Endodermal cell (in vitro differentiated cells): ENCODE data around the gene TTC34. TPM values are rescaled to one million over a fixed set of nuclear protein-coding genes. Genes with fewer than 3 reads are reported as not detected.

Experiments used
- DNase-seq: peaks from one replicate; pipeline ENCODE4 v3.0.0-alpha.2; 2017
- H3K27ac ChIP-seq: 2 replicates; pipeline ENCODE4 v1.5.1; 2013; ENCODE audit warnings: mild to moderate bottlenecking, low read depth, low read length, moderate library complexity
- H3K27me3 ChIP-seq: 2 replicates; pipeline ENCODE4 v1.6.1; 2013; ENCODE audit warnings: mild to moderate bottlenecking, low read length, moderate library complexity; ENCODE audit not compliant: insufficient read depth, control insufficient read depth, poor library complexity, severe bottlenecking
- H3K36me3 ChIP-seq: 2 replicates; pipeline ENCODE4 v1.7.0; 2013; ENCODE audit warnings: mild to moderate bottlenecking, low read length, moderate library complexity; ENCODE audit not compliant: control insufficient read depth, insufficient read depth
- H3K4me1 ChIP-seq: one replicate; pipeline ENCODE4 v1.7.0; 2013; ENCODE audit warnings: low read length; ENCODE audit not compliant: control insufficient read depth, insufficient read depth
- H3K4me3 ChIP-seq: 2 replicates; pipeline ENCODE4 v1.5.1; 2013; ENCODE audit warnings: mild to moderate bottlenecking, low read length, moderate library complexity
- H3K9ac ChIP-seq: 2 replicates; pipeline ENCODE4 v1.6.1; 2013; ENCODE audit warnings: mild to moderate bottlenecking, low read length, moderate library complexity; ENCODE audit not compliant: poor library complexity, severe bottlenecking; ENCODE audit errors: extremely low read depth
- H3K9me3 ChIP-seq: 2 replicates; pipeline ENCODE4 v1.6.1; 2013; ENCODE audit warnings: mild to moderate bottlenecking, low read length, moderate library complexity; ENCODE audit not compliant: control insufficient read depth
- H3K27ac Mint-ChIP-seq: 2 replicates; pipeline ENCODE4 v1.8.0; 2020; ENCODE audit warnings: mixed read lengths
- H3K27me3 Mint-ChIP-seq: 2 replicates; pipeline ENCODE4 v1.8.0; 2021; ENCODE audit warnings: mild to moderate bottlenecking, mixed read lengths; ENCODE audit not compliant: insufficient read depth
- H3K36me3 Mint-ChIP-seq: 2 replicates; pipeline ENCODE4 v1.8.0; 2020; ENCODE audit warnings: low read depth, mixed read lengths
- H3K4me1 Mint-ChIP-seq: 2 replicates; pipeline ENCODE4 v1.8.0; 2020; ENCODE audit warnings: mixed read lengths
- H3K4me3 Mint-ChIP-seq: 2 replicates; pipeline ENCODE4 v1.8.0; 2020; ENCODE audit warnings: mild to moderate bottlenecking, moderate library complexity, mixed read lengths
- H3K9me3 Mint-ChIP-seq: 2 replicates; pipeline ENCODE4 v1.8.0; 2020; ENCODE audit warnings: mild to moderate bottlenecking, mixed read lengths
- CTCF ChIP-seq: fragments of 200-600 bp; sonication (generic); conservative IDR thresholded peaks from 2 replicates; pipeline ENCODE4 v1.5.0; 2021; ENCODE audit warnings: antibody characterized with exemption, mild to moderate bottlenecking
- WGBS, 2 experiments: methylation state at CpG; one replicate each; pipeline versions ENCODE4 v1.1.5 to v1.1.7; 2013; ENCODE audit warnings: missing lambda C conversion rate in 2 of 2, mixed read lengths in 1 of 2; ENCODE audit not compliant: insufficient coverage in 1 of 2, insufficient read length in 1 of 2; 5-methylcytosine and 5-hydroxymethylcytosine counted together
- total RNA-seq, 2 donors: library from RNA; stranded (reverse); fragmentation: NEBNext Ultra II Directional in 1 of 2; extraction: Animal tissue kit (Norgen Biotek cat#: 25700) in 1 of 2; gene quantifications; 2 replicates in 1 of 2; 3 replicates in 1 of 2; pipeline ENCODE4 v1.2.1, GENCODE V29; 2021

Gene TTC34
- total RNA-seq, 2 donors from 2014 or later = 2.4 to 3.1 TPM

DNA sequence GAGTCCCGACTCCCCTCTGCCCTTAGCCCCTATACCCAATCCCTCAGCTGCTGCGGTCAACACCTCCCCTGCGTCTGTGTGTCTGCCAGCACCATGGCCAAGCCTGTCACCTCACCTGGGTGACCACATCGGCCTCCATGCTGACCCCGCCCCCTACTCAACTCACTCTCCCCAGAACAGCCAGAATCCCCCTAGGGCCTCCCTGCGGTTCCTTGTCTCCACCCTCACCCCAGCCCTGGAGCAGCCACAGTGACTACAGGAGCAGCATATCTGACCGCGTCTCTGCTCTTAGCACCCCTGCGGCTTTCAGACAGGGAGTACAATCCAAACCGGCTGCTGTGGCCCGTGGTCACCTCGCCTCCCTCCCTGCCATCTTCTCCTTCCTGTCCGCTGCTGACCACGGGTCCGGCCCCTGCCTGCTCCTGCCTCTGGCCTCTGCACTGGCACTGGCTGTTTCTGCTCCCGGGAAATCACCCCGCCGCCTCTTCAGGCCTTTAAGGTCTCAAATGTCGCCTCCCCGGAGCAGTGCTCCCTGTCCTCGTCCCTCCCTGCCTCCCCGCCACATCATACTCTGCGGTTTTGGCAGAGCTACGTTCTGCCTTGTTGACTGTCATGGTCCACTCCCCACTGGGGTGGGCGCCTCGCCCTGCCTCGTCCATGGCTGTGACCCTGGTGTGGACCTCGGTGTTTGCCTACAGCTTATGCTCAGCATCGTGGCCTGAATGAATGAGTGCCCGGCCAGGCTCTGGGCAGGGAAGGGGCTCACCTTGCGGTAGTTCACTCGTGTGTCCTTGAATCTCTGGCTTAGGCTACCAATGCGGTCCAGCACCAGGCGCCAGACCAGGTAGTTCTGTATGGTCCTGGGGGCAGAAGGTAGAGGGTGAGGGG lies 203.8 kb downstream of the TTC34 start:
- H3K36me3 ChIP-seq = no peaks in the 10 kb centered on the region
- peaks cover 7% of the 10 kb centered on the region for H3K9me3 Mint-ChIP-seq
- no peak overlapping the region for H3K27ac Mint-ChIP-seq
- no peak overlapping the region for H3K4me3 Mint-ChIP-seq
- no peaks in the 10 kb centered on the region for H3K27me3 ChIP-seq
- no peak overlapping the region for H3K4me3 ChIP-seq
- no peak overlapping the region for H3K27ac ChIP-seq
- no peaks in the 10 kb centered on the region for H3K9me3 ChIP-seq
- TF ChIP-seq CTCF = no peak
- H3K4me1 ChIP-seq = no peaks in the 10 kb centered on the region
- H3K9ac ChIP-seq = no peak overlapping the region
- no peaks in the 10 kb centered on the region for H3K36me3 Mint-ChIP-seq
- peak; percentile 42 for DNase-seq
- peaks cover 2% of the 10 kb centered on the region for H3K4me1 Mint-ChIP-seq
- H3K27me3 Mint-ChIP-seq = peaks cover under 1% of the 10 kb centered on the region
- WGBS, 2 experiments = 83 to 84% methylated on average over 30 to 34 of the region's 34 CpGs

DNA sequence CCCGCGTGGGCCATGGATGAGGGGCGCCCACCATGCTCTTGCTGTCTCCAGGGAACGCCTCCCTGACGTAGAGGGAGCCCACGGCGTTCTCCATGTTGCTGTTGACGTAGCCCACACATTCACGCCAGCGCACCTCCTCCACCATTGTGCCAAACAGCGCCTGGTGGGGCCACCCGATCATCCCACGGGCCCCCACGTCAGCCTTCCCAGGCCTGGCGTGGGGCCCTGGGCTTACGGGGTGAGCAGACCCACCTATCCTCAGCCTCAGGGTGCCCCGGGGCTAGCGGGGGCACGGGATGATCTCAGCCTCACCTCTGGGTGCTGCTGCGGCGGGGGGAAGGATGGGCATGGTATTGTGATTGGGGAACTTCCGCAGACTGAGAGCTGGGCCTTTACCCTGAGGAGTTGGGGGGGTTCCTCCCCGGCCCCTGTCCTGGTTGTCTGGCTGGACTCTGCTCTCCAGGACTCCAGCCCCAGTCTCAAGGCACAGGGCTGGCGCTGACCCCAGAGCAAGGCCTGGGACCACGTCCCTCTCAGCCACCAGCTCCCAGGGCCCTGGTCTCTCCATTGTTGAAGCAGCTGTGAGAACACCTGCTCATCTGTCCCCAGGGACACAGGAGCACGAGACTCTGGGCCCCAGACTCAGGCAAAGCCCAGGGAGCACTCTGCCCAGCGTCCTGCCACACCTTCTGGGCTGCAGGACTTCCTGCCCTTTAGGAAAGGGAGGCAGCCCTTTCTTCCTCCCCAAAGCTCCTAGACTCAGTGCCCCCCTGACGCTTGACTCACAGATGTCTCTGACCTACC lies 204.8 kb downstream of the TTC34 start:
- Mint-ChIP-seq H3K9me3 (peaks cover 10% of the 10 kb centered on the region), H3K4me1 (peaks cover 2% of the 10 kb centered on the region), H3K4me3 (no peak overlapping the region), H3K27ac (no peak overlapping the region), H3K27me3 (peaks cover 2% of the 10 kb centered on the region), H3K36me3 (no peaks in the 10 kb centered on the region)
- Histone ChIP-seq H3K27me3 (no peaks in the 10 kb centered on the region), H3K27ac (no peak overlapping the region), H3K36me3 (no peaks in the 10 kb centered on the region), H3K9ac (no peak overlapping the region), H3K4me3 (no peak overlapping the region), H3K4me1 (no peaks in the 10 kb centered on the region), H3K9me3 (no peaks in the 10 kb centered on the region)
- peak; percentile 32 for DNase-seq
- TF ChIP-seq CTCF = no peak
- WGBS, 2 experiments = 92 to 97% methylated on average over 13 to 28 of the region's 28 CpGs

DNA sequence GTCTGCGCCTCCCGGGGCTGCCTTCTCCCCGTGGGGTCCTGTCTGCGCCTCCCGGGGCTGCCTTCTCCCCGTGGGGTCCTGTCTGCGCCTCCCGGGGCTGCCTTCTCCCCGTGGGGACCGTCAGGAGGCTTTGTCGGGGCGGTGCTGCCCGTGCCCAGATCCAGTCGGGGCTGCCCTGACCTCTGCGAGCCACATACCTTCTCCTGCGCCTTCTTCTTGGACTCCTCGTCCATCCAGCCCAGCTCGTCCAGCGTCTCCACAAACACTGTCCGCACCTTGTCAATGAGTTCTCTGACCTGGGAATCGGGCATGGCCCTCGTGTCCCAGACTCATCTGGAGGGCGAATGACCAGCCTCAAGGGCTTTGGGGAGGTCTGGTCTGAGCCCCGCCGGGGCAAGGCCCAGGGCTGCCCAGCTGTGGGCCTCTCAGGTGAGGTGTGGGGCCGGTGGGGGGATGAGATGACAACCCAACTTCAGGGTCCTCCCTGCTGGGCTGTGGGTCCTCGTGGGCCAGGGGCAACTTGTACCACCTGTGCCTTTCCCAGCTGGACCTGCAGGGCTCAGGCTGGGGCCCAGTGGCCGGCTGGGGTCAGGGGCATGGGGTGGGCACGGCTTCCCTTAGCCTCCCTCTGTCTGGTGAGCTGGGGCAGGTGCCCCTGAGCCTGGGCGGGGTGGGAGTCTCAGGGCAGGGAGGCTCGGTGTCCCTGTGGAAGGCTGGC lies 205.5 kb downstream of the TTC34 start:
- Mint-ChIP-seq H3K27ac (no peak overlapping the region), H3K4me3 (no peak overlapping the region), H3K4me1 (peaks cover 2% of the 10 kb centered on the region), H3K36me3 (peaks cover 3% of the 10 kb centered on the region), H3K9me3 (peaks cover 17% of the 10 kb centered on the region), H3K27me3 (peaks cover 2% of the 10 kb centered on the region)
- no peak overlapping the region for H3K27ac ChIP-seq
- no peak overlapping the region for H3K4me3 ChIP-seq
- WGBS, 2 experiments = 89 to 94% methylated on average over 16 to 31 of the region's 31 CpGs
- peak; percentile 38 for DNase-seq
- H3K9me3 ChIP-seq = no peaks in the 10 kb centered on the region
- H3K36me3 ChIP-seq = no peaks in the 10 kb centered on the region
- no peaks in the 10 kb centered on the region for H3K27me3 ChIP-seq
- H3K4me1 ChIP-seq = no peaks in the 10 kb centered on the region
- no peak for TF ChIP-seq CTCF
- no peak overlapping the region for H3K9ac ChIP-seq
